GM19328 (cell line): Measurements from ENCODE around the gene KMT2B.
A peak's percentile ranks its signal among the peaks of the same experiment; 100 is the strongest.

Source experiments
- ATAC-seq: cut with Tn5 transposase; IDR thresholded peaks from one replicate; pipeline ENCODE4 v1.9.1; 2021; ENCODE audit warnings: mild to moderate bottlenecking, moderate library complexity; ENCODE audit not compliant: unreplicated experiment

KMT2B gene

GRCh38 chr19:35741203-35741515, 23.4 kb downstream of the KMT2B start:
- no peak for ATAC-seq

- ATAC-seq = no peak
These were observed 24.4 kb downstream of the KMT2B start, which contains the start of gene IGFLR1 for GRCh38 chr19:35742121-35742724. Gene IGFLR1 (minus strand): TSS chr19:35742452. CDS start chr19:35741180, 1,272 bp downstream.

GRCh38 chr19:35743640-35744429, 26.0 kb downstream of the KMT2B start:
- no peak for ATAC-seq

- ATAC-seq = no peak
These were observed 26.9 kb downstream of the KMT2B start for GRCh38 chr19:35744430-35745327.

- ATAC-seq = peak; percentile 37
These were observed 27.7 kb downstream of the KMT2B start, which contains the start of the genes PSENEN and U2AF1L4 for GRCh38 chr19:35745328-35746086. Gene PSENEN (plus strand): TSS chr19:35745651. CDS start chr19:35745931, 280 bp downstream. Gene U2AF1L4 (minus strand): TSS chr19:35745418. CDS start chr19:35745391, 27 bp downstream.

GRCh38 chr19:35746087-35746462, 28.3 kb downstream of the KMT2B start:
- ATAC-seq = no peak

GRCh38 chr19:35746531-35746930, 28.7 kb downstream of the KMT2B start:
- no peak for ATAC-seq

- peak; percentile 72 for ATAC-seq
These were observed 30.6 kb downstream of the KMT2B start, which contains the start of gene LIN37 for GRCh38 chr19:35748106-35749020. Gene LIN37 (plus strand): TSS chr19:35748576. CDS start chr19:35748725, 149 bp downstream.

- ATAC-seq = no peak
These were observed 32.4 kb downstream of the KMT2B start for GRCh38 chr19:35750167-35750566.

GRCh38 chr19:35751839-35752745, 34.3 kb downstream of the KMT2B start:
- no peak for ATAC-seq

- no peak for ATAC-seq
These were observed 35.0 kb downstream of the KMT2B start for GRCh38 chr19:35752746-35753350.

GRCh38 chr19:35753634-35754369, 36.0 kb downstream of the KMT2B start:
- no peak for ATAC-seq

GRCh38 chr19:35754370-35755130, 36.7 kb downstream of the KMT2B start:
- ATAC-seq = no peak

- no peak for ATAC-seq
These were observed 37.3 kb downstream of the KMT2B start for GRCh38 chr19:35755131-35755549.

- ATAC-seq = no peak
These were observed 38.0 kb downstream of the KMT2B start for GRCh38 chr19:35755550-35756376.
